Frontal cortex (tissue), 4 donors: ENCODE results near the gene ZNF112. TPM values are rescaled to one million over a fixed set of nuclear protein-coding genes. Genes with fewer than 3 reads are reported as not detected.
"Not testable (repeated sequence)": the region's sequence is repeated elsewhere in the genome, so short reads cannot be mapped to it uniquely, and the experiment has no call there.

ENCODE experiments used
- DNase-seq, 2 donors: peaks; one replicate each; pipeline ENCODE4 v3.0.0; 2012; ENCODE audit warnings: low spot score in 2 of 2
- FAIRE-seq: peaks from 2 replicates; lab custom pipeline; 2012; peaks lifted over from hg19 to GRCh38; lab: Jason Lieb, UNC
- total RNA-seq: library from RNA; depleted of rRNA; stranded (reverse); fragments of >200 nt; gene quantifications from one replicate; pipeline ENCODE4 v1.2.3, GENCODE V29; 2014
- donor health status: control.
- donor health status: control.
- donor health status: control.

ZNF112 gene
- total RNA-seq: 28.1 TPM

GRCh38 chr19:44356383-44357111 lies at the start of gene ZNF112:
Gene ZNF112 (minus strand): TSS chr19:44356680. CDS start chr19:44340539, 16,141 bp downstream.
- DNase-seq: peak; percentile 39 to 50
- peak; percentile 17 for FAIRE-seq

GRCh38 chr19:44401139-44402115 lies 44.9 kb upstream of the ZNF112 start, which contains the start of gene ZNF285:
Gene ZNF285 (minus strand): TSS chr19:44401608. CDS start chr19:44397213, 4,395 bp downstream.
- no peak for FAIRE-seq

GRCh38 chr19:44389268-44389667 lies 32.8 kb upstream of the ZNF112 start:
- not testable (repeated sequence) for FAIRE-seq, DNase-seq

More at GRCh38 chr19:44401139-44402115, 44.9 kb upstream of the ZNF112 start, which contains the start of gene ZNF285:
- peak; percentile 71 to 79 for DNase-seq

- DNase-seq (no peak), FAIRE-seq (no peak)
Observed at GRCh38 chr19:44374789-44375188, 18.3 kb upstream of the ZNF112 start.

GRCh38 chr19:44371815-44372480 lies 15.5 kb upstream of the ZNF112 start:
- no peak for FAIRE-seq

GRCh38 chr19:44367024-44367423 lies 10.5 kb upstream of the ZNF112 start:
- DNase-seq (no peak), FAIRE-seq (no peak)

More at GRCh38 chr19:44371815-44372480, 15.5 kb upstream of the ZNF112 start:
- no peak for DNase-seq

GRCh38 chr19:44346556-44346955 lies 9.9 kb downstream of the ZNF112 start:
- DNase-seq (no peak), FAIRE-seq (no peak)

GRCh38 chr19:44345959-44346358 lies 10.5 kb downstream of the ZNF112 start:
- peak in 1 of 2 donors; percentile 3 for DNase-seq
- FAIRE-seq: no peak

GRCh38 chr19:44344255-44344654 lies 12.2 kb downstream of the ZNF112 start:
- FAIRE-seq: no peak

GRCh38 chr19:44341794-44342193 lies 14.7 kb downstream of the ZNF112 start:
- FAIRE-seq: no peak
- DNase-seq: no peak

More at GRCh38 chr19:44344255-44344654, 12.2 kb downstream of the ZNF112 start:
- DNase-seq: no peak

- not testable (repeated sequence) for FAIRE-seq, DNase-seq
Observed at GRCh38 chr19:44334639-44335038, 21.8 kb downstream of the ZNF112 start.

- FAIRE-seq (no peak), DNase-seq (no peak)
Observed at GRCh38 chr19:44332145-44332544, 24.3 kb downstream of the ZNF112 start.

GRCh38 chr19:44315883-44316282 lies 40.6 kb downstream of the ZNF112 start:
- FAIRE-seq (no peak), DNase-seq (no peak)

- no peak for DNase-seq
- FAIRE-seq: no peak
Observed at GRCh38 chr19:44313231-44313630, 43.2 kb downstream of the ZNF112 start.

- DNase-seq: no peak
- FAIRE-seq: no peak
Observed at GRCh38 chr19:44308011-44308410, 48.5 kb downstream of the ZNF112 start.

- FAIRE-seq (no peak), DNase-seq (no peak)
Observed at GRCh38 chr19:44306283-44306682, 50.2 kb downstream of the ZNF112 start.

- FAIRE-seq (no peak), DNase-seq (no peak)
Observed at GRCh38 chr19:44305457-44305856, 51.0 kb downstream of the ZNF112 start.

GRCh38 chr19:44304659-44305193 lies 51.8 kb downstream of the ZNF112 start, which contains the start of gene ZNF235:
Gene ZNF235 (minus strand): TSS chr19:44305025. CDS start chr19:44303404, 1,621 bp downstream.
- FAIRE-seq: peak; percentile 72
- peak; percentile 81 to 91 for DNase-seq

GRCh38 chr19:44303976-44304568 lies 52.4 kb downstream of the ZNF112 start:
- DNase-seq (no peak), FAIRE-seq (no peak)
